NCI-H226 (cell line): Measurements from ENCODE around the gene SLC25A22.

ENCODE experiments used
- DNase-seq: peaks from one replicate; pipeline ENCODE4 v3.0.0-alpha.2; 2015

Gene SLC25A22

GRCh38 chr11:802693-803466 lies 4.8 kb upstream of the SLC25A22 start:
- DNase-seq: no peak

- DNase-seq: no peak
Observed at GRCh38 chr11:802018-802617, 4.0 kb upstream of the SLC25A22 start.

GRCh38 chr11:801097-801780 lies 3.2 kb upstream of the SLC25A22 start:
- DNase-seq: no peak

- no peak for DNase-seq
Observed at GRCh38 chr11:800473-800872, 2.4 kb upstream of the SLC25A22 start.

- DNase-seq: no peak
Observed at GRCh38 chr11:799641-800316, 1.7 kb upstream of the SLC25A22 start.

GRCh38 chr11:797296-798092 lies 587 bp downstream of the SLC25A22 start:
- DNase-seq: peak; percentile 67

GRCh38 chr11:796565-797295 lies 1.4 kb downstream of the SLC25A22 start:
- no peak for DNase-seq

GRCh38 chr11:795634-796564 lies 2.2 kb downstream of the SLC25A22 start:
- DNase-seq: peak; percentile 83

- peak; percentile 51 for DNase-seq
Observed at GRCh38 chr11:794766-795633, 3.1 kb downstream of the SLC25A22 start.

- DNase-seq: no peak
Observed at GRCh38 chr11:794013-794765, 3.9 kb downstream of the SLC25A22 start.

- DNase-seq: no peak
Observed at GRCh38 chr11:793556-793955, 4.5 kb downstream of the SLC25A22 start.

- no peak for DNase-seq
Observed at GRCh38 chr11:792873-793272, 5.2 kb downstream of the SLC25A22 start.

GRCh38 chr11:792535-792821 lies 5.6 kb downstream of the SLC25A22 start:
- DNase-seq: no peak

GRCh38 chr11:791658-792534 lies 6.2 kb downstream of the SLC25A22 start:
- no peak for DNase-seq

GRCh38 chr11:790721-791564 lies 7.1 kb downstream of the SLC25A22 start:
- peak; percentile 55 for DNase-seq

- DNase-seq: no peak
Observed at GRCh38 chr11:789943-790342, 8.1 kb downstream of the SLC25A22 start, which contains the start of gene CEND1. Gene CEND1, minus strand, starts transcription at chr11:790090. Its CDS starts 1,514 bp downstream, at chr11:788576.
